Measurements from ENCODE around the gene UBE2I.

The UBE2I gene

GRCh38 chr16:1338119-1338730 is 28.8 kb downstream of the UBE2I start:
- Histone ChIP-seq H3K4me1 (ENCODE audit: control insufficient read depth, insufficient read depth, low read length) (peaks cover 6% of the 10 kb centered on the region; the same call in 1 of the 2 replicates), H3K36me3 (ENCODE audit: control insufficient read depth in 2 of 2, insufficient read depth in 1 of 2, low read length in 2 of 2) (no peaks in the 10 kb centered on the region), H3K9me3 (ENCODE audit: control insufficient read depth, insufficient read depth, low read depth, low read length) (no peaks in the 10 kb centered on the region), H3K27ac (ENCODE audit: extremely low read depth, low read depth, low read length) (no peak overlapping the region), H3K4me3 (ENCODE audit: low read depth, low read length) (no peak overlapping the region)
- TF ChIP-seq KLF16 (tag by site-specific recombination; IDR thresholded peaks at IDR 0.05) (no peak), ZNF514 (tag by site-specific recombination; IDR thresholded peaks at IDR 0.05) (no peak), ZNF585B (tag by site-specific recombination; IDR thresholded peaks at IDR 0.05) (no peak), ZNF747 (tag by site-specific recombination; IDR thresholded peaks at IDR 0.05) (no peak), SP3 (tag by site-specific recombination; IDR thresholded peaks at IDR 0.05) (no peak), KLF7 (tag by site-specific recombination; IDR thresholded peaks at IDR 0.05; ENCODE audit: borderline replicate concordance) (no peak)
- ChIA-PET CTCF (interaction anchor here (0.6 kb wide), 1 partner anchor 18 kb away, joined by 3 read pairs; no protein-coding TSS in a partner anchor), POLR2A (interaction anchor here (1.4 kb wide), 1 partner anchor 21 kb away, joined by 3 read pairs; no protein-coding TSS in a partner anchor)

- TF ChIP-seq ZBTB1 (tag by site-specific recombination; IDR thresholded peaks at IDR 0.05), result no peak
- TF ChIP-seq, protein P1, sequence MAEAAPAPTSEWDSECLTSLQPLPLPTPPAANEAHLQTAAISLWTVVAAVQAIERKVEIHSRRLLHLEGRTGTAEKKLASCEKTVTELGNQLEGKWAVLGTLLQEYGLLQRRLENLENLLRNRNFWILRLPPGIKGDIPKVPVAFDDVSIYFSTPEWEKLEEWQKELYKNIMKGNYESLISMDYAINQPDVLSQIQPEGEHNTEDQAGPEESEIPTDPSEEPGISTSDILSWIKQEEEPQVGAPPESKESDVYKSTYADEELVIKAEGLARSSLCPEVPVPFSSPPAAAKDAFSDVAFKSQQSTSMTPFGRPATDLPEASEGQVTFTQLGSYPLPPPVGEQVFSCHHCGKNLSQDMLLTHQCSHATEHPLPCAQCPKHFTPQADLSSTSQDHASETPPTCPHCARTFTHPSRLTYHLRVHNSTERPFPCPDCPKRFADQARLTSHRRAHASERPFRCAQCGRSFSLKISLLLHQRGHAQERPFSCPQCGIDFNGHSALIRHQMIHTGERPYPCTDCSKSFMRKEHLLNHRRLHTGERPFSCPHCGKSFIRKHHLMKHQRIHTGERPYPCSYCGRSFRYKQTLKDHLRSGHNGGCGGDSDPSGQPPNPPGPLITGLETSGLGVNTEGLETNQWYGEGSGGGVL (tag by site-specific recombination; IDR thresholded peaks at IDR 0.05), result no peak
- TF ChIP-seq KLF17 (tag by site-specific recombination; IDR thresholded peaks at IDR 0.05), result no peak
- no peak for TF ChIP-seq ZNF623 (tag by site-specific recombination; IDR thresholded peaks at IDR 0.05)
- TF ChIP-seq ZNF639 (tag by site-specific recombination; IDR thresholded peaks at IDR 0.05), result no peak
- TF ChIP-seq ZNF555 (tag by site-specific recombination; conservative IDR thresholded peaks at IDR 0.05), result no peak
- no peak for TF ChIP-seq ZNF660 (tag by site-specific recombination; IDR thresholded peaks at IDR 0.05)
- TF ChIP-seq, protein P2, sequence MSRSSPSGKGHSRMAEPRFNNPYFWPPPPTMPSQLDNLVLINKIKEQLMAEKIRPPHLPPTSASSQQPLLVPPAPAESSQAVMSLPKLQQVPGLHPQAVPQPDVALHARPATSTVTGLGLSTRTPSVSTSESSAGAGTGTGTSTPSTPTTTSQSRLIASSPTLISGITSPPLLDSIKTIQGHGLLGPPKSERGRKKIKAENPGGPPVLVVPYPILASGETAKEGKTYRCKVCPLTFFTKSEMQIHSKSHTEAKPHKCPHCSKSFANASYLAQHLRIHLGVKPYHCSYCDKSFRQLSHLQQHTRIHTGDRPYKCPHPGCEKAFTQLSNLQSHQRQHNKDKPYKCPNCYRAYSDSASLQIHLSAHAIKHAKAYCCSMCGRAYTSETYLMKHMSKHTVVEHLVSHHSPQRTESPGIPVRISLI (tag by site-specific recombination; IDR thresholded peaks at IDR 0.05), result no peak
- no peak for TF ChIP-seq ZNF354C (tag by site-specific recombination; IDR thresholded peaks at IDR 0.05; ENCODE audit: borderline replicate concordance, low read depth)
- no peak for TF ChIP-seq ZNF585B (tag by site-specific recombination; IDR thresholded peaks at IDR 0.05)
- TF ChIP-seq ZNF529 (tag by site-specific recombination; IDR thresholded peaks at IDR 0.05; ENCODE audit: insufficient replicate concordance), result no peak
- TF ChIP-seq ZNF768 (tag by site-specific recombination; IDR thresholded peaks at IDR 0.05), result no peak
- 0 out of 2 replicates have a peak, but pooled peaks have one; percentile 21 for TF ChIP-seq ZBTB7A (tag by site-specific recombination; IDR thresholded peaks at IDR 0.05; ENCODE audit: low read depth)
- no peak for TF ChIP-seq ZFP69B (tag by site-specific recombination; IDR thresholded peaks at IDR 0.05)
- peak; percentile 62 for TF ChIP-seq GLIS1 (tag by site-specific recombination; IDR thresholded peaks at IDR 0.05)
- no peak for TF ChIP-seq SETDB1 (IDR thresholded peaks at IDR 0.05; ENCODE audit: insufficient read length, low read length)
- no peak for TF ChIP-seq ZSCAN18 (tag by site-specific recombination; IDR thresholded peaks at IDR 0.05)
- ChIA-PET POLR2A (no interaction called here), CTCF (no interaction called here)
- Histone ChIP-seq H3K9me3 (ENCODE audit: control insufficient read depth, insufficient read depth, low read depth, low read length) (no peaks in the 10 kb centered on the region), H3K4me3 (ENCODE audit: low read depth, low read length) (no peak overlapping the region), H3K4me1 (ENCODE audit: control insufficient read depth, insufficient read depth, low read length) (peaks cover 4% of the 10 kb centered on the region; the same call in 1 of the 2 replicates), H3K27ac (ENCODE audit: extremely low read depth, low read depth, low read length) (no peak overlapping the region), H3K36me3 (ENCODE audit: control insufficient read depth in 2 of 2, insufficient read depth in 1 of 2, low read length in 2 of 2) (no peaks in the 10 kb centered on the region)
Observed at GRCh38 chr16:1338855-1339675, 29.6 kb downstream of the UBE2I start.

Data from HEK293 (cell line).